IMR-90 (cell line): ENCODE data around the gene FMN1. TPM values are rescaled to one million over a fixed set of nuclear protein-coding genes. Genes with fewer than 3 reads are reported as not detected.

Source experiments
- ATAC-seq: fragments of 200-7000 bp; cut with Tn5 transposase; 2 replicates; pipeline ENCODE4 v1.9.1; 2020; ENCODE audit warnings: low read depth, mild to moderate bottlenecking, moderate library complexity
- BruUV-seq: library from RNA; stranded (reverse); fragments of 400-500 nt; replicated peaks from 2 replicates; lab custom pipeline; 2021; lab: Mats Ljungman, UMichigan
- CTCF ChIA-PET: fragments of 300-600 bp; formaldehyde crosslinking; extraction: SDS; loops from one replicate; lab custom pipeline; 2021; ENCODE audit warnings: antibody characterized with exemption; lab: Yijun Ruan, JAX
- POLR2A ChIA-PET: fragments of 300-600 bp; sonication (Branson Sonifier 250); formaldehyde crosslinking; loops from one replicate; lab custom pipeline; 2022; ENCODE audit warnings: antibody characterized with exemption; ENCODE audit not compliant: unreplicated experiment; lab: Charles Lee
- DNase-seq: peaks from one replicate; pipeline ENCODE4 v3.0.0; 2013
- H2AFZ ChIP-seq: replicated peaks from 2 replicates; pipeline ENCODE3; 2013; ENCODE audit warnings: low read length, mild to moderate bottlenecking; ENCODE audit not compliant: poor library complexity
- H2AK5ac ChIP-seq: 2 replicates; pipeline ENCODE4 v1.6.1; 2013; ENCODE audit warnings: low read depth, low read length, inconsistent platforms
- H2AK9ac ChIP-seq: replicated peaks from 2 replicates; pipeline ENCODE3; 2013; ENCODE audit warnings: mild to moderate bottlenecking, low read depth, low read length, moderate library complexity; ENCODE audit not compliant: poor library complexity
- H2BK120ac ChIP-seq: 2 replicates; pipeline ENCODE4 v1.6.1; 2013; ENCODE audit warnings: low read depth, low read length, inconsistent platforms
- H2BK15ac ChIP-seq: 3 replicates; pipeline ENCODE4 v1.6.1; 2013; ENCODE audit warnings: low read depth, low read length, inconsistent platforms
- H2BK20ac ChIP-seq: 2 replicates; pipeline ENCODE4 v1.6.1; 2013; ENCODE audit warnings: low read depth, mild to moderate bottlenecking, inconsistent platforms, low read length, moderate library complexity
- H2BK5ac ChIP-seq: 2 replicates; pipeline ENCODE4 v1.6.1; 2013; ENCODE audit warnings: mild to moderate bottlenecking, low read depth, low read length, inconsistent platforms; ENCODE audit not compliant: poor library complexity, severe bottlenecking
- H3K14ac ChIP-seq: replicated peaks from 2 replicates; pipeline ENCODE4 v1.6.1; 2013; ENCODE audit warnings: low read depth, low read length, inconsistent platforms
- H3K18ac ChIP-seq: 2 replicates; pipeline ENCODE4 v1.6.1; 2013; ENCODE audit warnings: low read depth, low read length, control low read depth
- H3K23ac ChIP-seq: 2 replicates; pipeline ENCODE4 v1.6.1; 2013; ENCODE audit warnings: low read depth, low read length, inconsistent platforms
- H3K27ac ChIP-seq: 2 replicates; pipeline ENCODE4 v1.5.1; 2013; ENCODE audit warnings: mild to moderate bottlenecking, control low read depth, low read length; ENCODE audit not compliant: insufficient read depth
- H3K27me3 ChIP-seq: 2 replicates; pipeline ENCODE4 v1.6.1; 2013; ENCODE audit warnings: low read length; ENCODE audit not compliant: control insufficient read depth, insufficient read depth
- H3K36me3 ChIP-seq: 2 replicates; pipeline ENCODE4 v1.6.1; 2013; ENCODE audit warnings: low read length, mixed read lengths; ENCODE audit not compliant: control insufficient read depth, insufficient read depth
- H3K4ac ChIP-seq: 2 replicates; pipeline ENCODE4 v1.6.1; 2013; ENCODE audit warnings: low read depth, low read length, inconsistent platforms
- H3K4me1 ChIP-seq: 2 replicates; pipeline ENCODE4 v1.6.1; 2013; ENCODE audit warnings: low read length, mixed read lengths; ENCODE audit not compliant: control insufficient read depth, insufficient read depth
- H3K4me2 ChIP-seq: 2 replicates; pipeline ENCODE4 v1.6.1; 2013; ENCODE audit warnings: low read depth, mild to moderate bottlenecking, control low read depth, low read length, moderate library complexity
- H3K4me3 ChIP-seq: 2 replicates; pipeline ENCODE4 v1.5.1; 2013; ENCODE audit warnings: low read depth, mild to moderate bottlenecking, control low read depth, low read length, moderate library complexity; ENCODE audit not compliant: insufficient read depth
- H3K56ac ChIP-seq: 2 replicates; pipeline ENCODE4 v1.6.1; 2013; ENCODE audit warnings: low read length, inconsistent platforms; ENCODE audit not compliant: insufficient read depth; ENCODE audit errors: extremely low read depth
- H3K79me1 ChIP-seq, 2 experiments: 2 replicates each; pipeline ENCODE4 v1.6.1; 2013; ENCODE audit warnings: low read length in 2 of 2, inconsistent platforms in 1 of 2, low read depth in 1 of 2
- H3K9ac ChIP-seq: 2 replicates; pipeline ENCODE4 v1.6.1; 2013; ENCODE audit warnings: low read depth, low read length, control low read depth
- H3K9me1 ChIP-seq: 2 replicates; pipeline ENCODE4 v1.6.1; 2013; ENCODE audit warnings: low read length, inconsistent platforms; ENCODE audit not compliant: insufficient read depth
- H3K9me3 ChIP-seq: 2 replicates; pipeline ENCODE4 v1.6.1; 2013; ENCODE audit warnings: low read length; ENCODE audit not compliant: control insufficient read depth, insufficient read depth
- H4K20me1 ChIP-seq: 2 replicates; pipeline ENCODE4 v1.6.1; 2013; ENCODE audit warnings: low read length, inconsistent platforms; ENCODE audit not compliant: insufficient read depth
- H4K5ac ChIP-seq: 2 replicates; pipeline ENCODE4 v1.6.1; 2013; ENCODE audit warnings: mild to moderate bottlenecking, low read depth, low read length, control low read depth
- H4K8ac ChIP-seq, 2 experiments: 2 replicates each; pipeline ENCODE4 v1.6.1; 2013; ENCODE audit warnings: low read depth in 2 of 2, low read length in 2 of 2, control low read depth in 1 of 2, inconsistent platforms in 1 of 2
- H4K91ac ChIP-seq: 2 replicates; pipeline ENCODE4 v1.6.1; 2013; ENCODE audit warnings: low read depth, low read length, inconsistent platforms; ENCODE audit not compliant: insufficient read depth
- BHLHE40 ChIP-seq: fragments of 150-350 bp; IDR thresholded peaks from 2 replicates; pipeline ENCODE4 v1.6.1; 2016; ENCODE audit warnings: mild to moderate bottlenecking, low read depth, low read length
- CEBPB ChIP-seq: IDR thresholded peaks from 2 replicates; pipeline ENCODE4 v1.6.1; 2012; ENCODE audit warnings: low read depth, low read length, improper control_type of control experiment
- CHD1 ChIP-seq: IDR thresholded peaks from 2 replicates; pipeline ENCODE4 v1.6.1; 2012; ENCODE audit warnings: low read depth, low read length, improper control_type of control experiment
- CTCF ChIP-seq: conservative IDR thresholded peaks from 2 replicates; pipeline ENCODE4 v1.5.1; 2012; ENCODE audit warnings: mild to moderate bottlenecking, low read depth, low read length, improper control_type of control experiment
- FOS ChIP-seq: fragments of 150-350 bp; IDR thresholded peaks from 2 replicates; pipeline ENCODE4 v1.6.1; 2016; ENCODE audit warnings: low read depth, low read length
- MAFK ChIP-seq: IDR thresholded peaks from 2 replicates; pipeline ENCODE4 v1.6.1; 2012; ENCODE audit warnings: low read depth, low read length, improper control_type of control experiment
- MAZ ChIP-seq: IDR thresholded peaks from 2 replicates; pipeline ENCODE4 v1.6.1; 2012; ENCODE audit warnings: low read depth, mild to moderate bottlenecking, low read length, improper control_type of control experiment, moderate library complexity, borderline replicate concordance
- MXI1 ChIP-seq: IDR thresholded peaks from 2 replicates; pipeline ENCODE4 v1.6.1; 2012; ENCODE audit warnings: low read depth, mild to moderate bottlenecking, low read length, moderate library complexity, borderline replicate concordance
- NFE2L2 ChIP-seq: fragments of 150-350 bp; IDR thresholded peaks from 2 replicates; pipeline ENCODE4 v1.6.1; 2016; ENCODE audit warnings: low read depth, mild to moderate bottlenecking, low read length
- POLR2A ChIP-seq: IDR thresholded peaks from 2 replicates; pipeline ENCODE4 v1.6.1; 2012; ENCODE audit warnings: mild to moderate bottlenecking, low read depth, low read length
- RAD21 ChIP-seq: IDR thresholded peaks from 2 replicates; pipeline ENCODE4 v1.6.1; 2012; ENCODE audit warnings: low read length, improper control_type of control experiment
- RCOR1 ChIP-seq: IDR thresholded peaks from 2 replicates; pipeline ENCODE4 v1.6.1; 2012; ENCODE audit warnings: mild to moderate bottlenecking, low read length, improper control_type of control experiment; ENCODE audit not compliant: insufficient replicate concordance
- RFX5 ChIP-seq: IDR thresholded peaks from 2 replicates; pipeline ENCODE4 v1.8.0; 2012; ENCODE audit warnings: low read depth, mild to moderate bottlenecking, low read length, moderate library complexity
- SMC3 ChIP-seq: fragments of 150-350 bp; IDR thresholded peaks from 2 replicates; pipeline ENCODE4 v1.6.1; 2016; ENCODE audit warnings: low read depth, mild to moderate bottlenecking, antibody characterized with exemption, low read length, moderate library complexity
- WGBS, 2 experiments: methylation state at CpG; one replicate each; pipeline versions ENCODE4 v1.1.5 to v1.1.7; 2013; ENCODE audit warnings: missing lambda C conversion rate in 2 of 2; ENCODE audit not compliant: insufficient read length in 1 of 2; ENCODE audit errors: extremely low coverage in 2 of 2; 5-methylcytosine and 5-hydroxymethylcytosine counted together
- dilution Hi-C: fragments of 300-500 bp; cut with HindIII; formaldehyde crosslinking; loops from one replicate; pipeline ENCODE4 v1.14.3; 2018; ENCODE audit warnings: low sequenced_read_pairs; ENCODE audit not compliant: unreplicated experiment
- in situ Hi-C: fragments of 300-500 bp; cut with MboI; formaldehyde crosslinking; loops from 3 replicates; pipeline ENCODE4 v1.14.3; 2019; ENCODE audit warnings: low sequenced_read_pairs, inconsistent platforms, mixed read lengths
- intact Hi-C: fragments of 100-400 bp; cut with micrococcal nuclease; formaldehyde crosslinking; loops from 2 replicates; pipeline ENCODE4 v1.10.0; 2022
- polyA plus RNA-seq, 3 experiments: library from polyadenylated mRNA; depleted of rRNA; stranded (reverse); fragments of >200 nt; gene quantifications; 2 replicates each; pipeline ENCODE4 v1.2.3, GENCODE V29; 2012; ENCODE audit warnings: low replicate concordance in 1 of 3
- total RNA-seq: library from RNA; depleted of rRNA; stranded (reverse); fragments of >200 nt; gene quantifications from 2 replicates; pipeline ENCODE4 v1.2.3, GENCODE V29; 2012
- TF ChIP-seq, protein P1 (sequence below): fragments of 150-350 bp; IDR thresholded peaks from 2 replicates; pipeline ENCODE4 v1.6.1; 2017; ENCODE audit warnings: mild to moderate bottlenecking, antibody characterized with exemption, low read length, low read depth

The FMN1 gene
- total and polyA plus RNA-seq, 2 of the 4 experiments (the other 2 are of a cell fraction): 7.3 to 17.6 TPM

- Histone ChIP-seq H3K27ac (peak overlapping the region; percentile 63; the same call in 1 of the 2 replicates), H2BK20ac (peak overlapping the region; percentile 82), H2BK120ac (peak overlapping the region; percentile 84), H3K36me3 (peaks cover 3% of the 10 kb centered on the region), H3K4me1 (peaks cover 2% of the 10 kb centered on the region; the same call in 1 of the 2 replicates), H3K4me2 (no peak overlapping the region), H2AK5ac (peak overlapping the region; percentile 66; the same call in 1 of the 2 replicates), H3K56ac (peak overlapping the region; percentile 14; the same call in 1 of the 2 replicates), H4K91ac (peak overlapping the region; percentile 83), H3K9me3 (peaks cover 7% of the 10 kb centered on the region), H3K14ac (peak overlapping the region; percentile 38; the same call in 1 of the 2 replicates), H3K9ac (peak overlapping the region; percentile 41; the same call in 1 of the 2 replicates), H3K79me1 (peaks cover 9 to 42% of the 10 kb centered on the region in 2 experiments), H4K20me1 (no peaks in the 10 kb centered on the region), H3K9me1 (peaks cover 2% of the 10 kb centered on the region; the same call in 1 of the 2 replicates), H3K4ac (peak overlapping the region; percentile 68), H2BK5ac (peak overlapping the region; percentile 90), H3K4me3 (no peak overlapping the region), H2AFZ (no peak overlapping the region), H2BK15ac (0 out of 3 replicates have a peak overlapping the region, but pooled peaks have one; percentile 48), H3K18ac (peak overlapping the region; percentile 98), H2AK9ac (peak overlapping the region; percentile 39), H4K8ac (peak overlapping the region; percentile 70 to 79; a peak in 3 of 4 replicates), H3K27me3 (no peaks in the 10 kb centered on the region), H4K5ac (peak overlapping the region; percentile 100), H3K23ac (peak overlapping the region; percentile 41; the same call in 1 of the 2 replicates)
- POLR2A ChIA-PET: no interaction called here
- BruUV-seq: no TSS peak
- intact Hi-C loops: no loop called here
- CTCF ChIA-PET: interaction anchor here (0.6 to 1.8 kb wide), 9 partner anchors 11 to 149 kb away, joined by 3 to 7 read pairs (median 3); no protein-coding TSS in a partner anchor
- WGBS, 2 experiments: no CpG with 5 or more reads among the region's 1 CpG
- in situ Hi-C loops: no loop called here
- DNase-seq: peak; percentile 37
- dilution Hi-C loops: no loop called here
- ATAC-seq: no peak
- TF ChIP-seq SMC3 (peak; percentile 35), MAFK (no peak), POLR2A (no peak), RFX5 (no peak), CTCF (peak; percentile 33), CHD1 (no peak), RAD21 (peak; percentile 42; the same call in 1 of the 2 replicates), MAZ (no peak), CEBPB (no peak), FOS (no peak), NFE2L2 (no peak), MXI1 (no peak), RCOR1 (no peak), BHLHE40 (no peak)
- TF ChIP-seq, protein P1, sequence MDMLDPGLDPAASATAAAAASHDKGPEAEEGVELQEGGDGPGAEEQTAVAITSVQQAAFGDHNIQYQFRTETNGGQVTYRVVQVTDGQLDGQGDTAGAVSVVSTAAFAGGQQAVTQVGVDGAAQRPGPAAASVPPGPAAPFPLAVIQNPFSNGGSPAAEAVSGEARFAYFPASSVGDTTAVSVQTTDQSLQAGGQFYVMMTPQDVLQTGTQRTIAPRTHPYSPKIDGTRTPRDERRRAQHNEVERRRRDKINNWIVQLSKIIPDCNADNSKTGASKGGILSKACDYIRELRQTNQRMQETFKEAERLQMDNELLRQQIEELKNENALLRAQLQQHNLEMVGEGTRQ: no peak
Measured at GRCh38 chr15:32936283-32936918, 258.1 kb downstream of the FMN1 start.
